Central memory CD8-positive, alpha-beta T cell (primary cell): ENCODE results near the gene IL1B.
"Not testable (repeated sequence)": the region's sequence is repeated elsewhere in the genome, so short reads cannot be mapped to it uniquely, and the experiment has no call there.

Source experiments
- ATAC-seq: fragments of 150-1000 bp; cut with Tn5 transposase; replicated peaks from 2 replicates; pipeline ENCODE4 v1.10.0; 2022; ENCODE audit warnings: mild to moderate bottlenecking, moderate FRiP score, moderate number of reproducible peaks; ENCODE audit not compliant: poor library complexity, severe bottlenecking; ENCODE audit errors: extremely low read depth
- DNase-seq, 2 donors: peaks; one replicate each; pipeline ENCODE4 v3.0.0; 2021; ENCODE audit warnings: low spot score in 2 of 2
- H3K27ac Mint-ChIP-seq: one replicate; pipeline ENCODE4 v1.8.0; 2022; ENCODE audit warnings: low read depth, mild to moderate bottlenecking, moderate library complexity, mixed read lengths
- H3K27me3 Mint-ChIP-seq: one replicate; pipeline ENCODE4 v1.8.0; 2022; ENCODE audit warnings: mixed read lengths
- H3K36me3 Mint-ChIP-seq: one replicate; pipeline ENCODE4 v1.8.0; 2022; ENCODE audit warnings: mild to moderate bottlenecking, moderate library complexity, mixed read lengths; ENCODE audit not compliant: insufficient read depth
- H3K4me1 Mint-ChIP-seq: one replicate; pipeline ENCODE4 v1.8.0; 2022; ENCODE audit warnings: mixed read lengths
- H3K4me3 Mint-ChIP-seq: one replicate; pipeline ENCODE4 v1.8.0; 2022; ENCODE audit warnings: mild to moderate bottlenecking, moderate library complexity, mixed read lengths
- H3K9me3 Mint-ChIP-seq: one replicate; pipeline ENCODE4 v1.8.0; 2022; ENCODE audit warnings: mixed read lengths

Gene IL1B

DNA sequence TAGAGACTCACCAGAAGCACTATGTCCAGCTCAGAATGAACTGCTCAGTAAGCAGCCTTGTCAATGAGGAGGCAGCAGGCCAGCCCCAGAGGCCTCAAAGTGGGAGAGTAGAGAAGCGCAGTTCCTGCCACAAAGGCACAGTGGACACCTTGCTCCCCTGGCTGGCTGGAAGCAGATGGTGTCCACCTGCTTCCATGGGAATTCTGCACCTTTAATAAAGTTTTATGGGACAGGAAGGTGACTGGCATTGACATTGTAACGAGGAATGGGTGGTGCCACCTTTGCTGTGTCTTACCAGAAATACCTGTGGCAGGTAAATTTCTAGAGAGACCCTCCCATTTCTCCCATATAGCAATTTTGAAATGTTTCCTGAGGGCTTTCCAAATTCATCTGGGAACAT is 6.7 kb upstream of the IL1B start:
- peaks cover 22% of the 10 kb centered on the region for H3K27me3 Mint-ChIP-seq
- H3K27ac Mint-ChIP-seq: no peak overlapping the region
- H3K4me1 Mint-ChIP-seq: no peaks in the 10 kb centered on the region
- DNase-seq (no peak), ATAC-seq (no peak)
- no peaks in the 10 kb centered on the region for H3K9me3 Mint-ChIP-seq
- no peaks in the 10 kb centered on the region for H3K36me3 Mint-ChIP-seq
- H3K4me3 Mint-ChIP-seq: no peak overlapping the region

DNA sequence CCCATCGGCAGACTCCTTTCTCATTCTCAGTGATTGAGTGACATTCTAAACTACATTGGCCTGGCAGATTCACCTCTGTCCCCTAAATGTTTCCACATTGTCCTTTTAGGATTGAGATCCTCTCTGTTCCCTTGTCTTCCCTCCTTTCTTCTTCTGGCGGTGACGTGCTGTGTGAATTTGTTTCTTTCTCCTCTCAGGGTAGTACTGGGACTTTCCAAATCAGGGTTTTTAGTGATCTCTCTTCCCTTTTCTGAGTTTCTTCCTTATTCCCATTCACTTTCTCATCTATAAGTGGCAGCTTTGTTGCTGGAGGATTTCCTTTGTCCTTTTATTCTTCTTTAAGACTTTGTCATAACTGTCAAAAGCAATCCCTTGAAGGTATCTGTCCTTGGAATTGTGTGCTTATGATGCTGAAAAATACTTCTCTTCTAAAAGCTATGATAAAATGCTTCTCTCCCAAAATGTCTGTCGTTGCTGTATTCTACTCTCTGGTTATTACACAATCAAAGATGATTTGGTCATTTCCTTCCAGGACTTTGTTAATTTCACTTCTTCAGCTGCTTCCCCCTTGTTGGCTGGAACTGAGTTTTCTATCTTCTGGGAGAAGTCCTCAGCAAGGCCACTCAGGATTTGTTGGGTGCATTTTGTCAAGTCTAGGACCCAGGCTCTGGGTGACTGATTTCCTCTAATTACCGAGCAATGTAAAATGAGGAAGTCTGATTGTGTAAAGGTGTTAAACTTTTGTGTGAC is 4.9 kb upstream of the IL1B start:
- no peak for ATAC-seq

DNA sequence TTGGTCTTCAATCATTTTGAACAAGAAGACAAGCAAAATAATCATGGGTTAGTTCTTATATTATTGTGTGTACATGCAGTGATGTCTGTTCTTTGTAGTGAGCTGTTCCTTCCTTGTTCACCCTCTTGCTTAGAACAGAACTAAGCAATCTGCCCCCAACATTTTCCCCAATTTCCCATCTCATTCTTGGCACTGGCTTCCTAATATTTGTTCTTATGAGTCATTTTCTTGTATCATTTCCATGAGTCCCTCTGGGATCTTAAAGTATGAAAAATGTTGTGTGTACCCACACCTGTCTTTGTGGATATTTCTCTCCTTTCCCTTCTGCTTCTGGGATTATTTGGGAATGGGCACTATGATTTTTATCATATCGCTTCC is 3.5 kb upstream of the IL1B start:
- no peak overlapping the region for H3K4me3 Mint-ChIP-seq
- H3K9me3 Mint-ChIP-seq: no peaks in the 10 kb centered on the region
- ATAC-seq (no peak), DNase-seq (no peak)
- H3K4me1 Mint-ChIP-seq: no peaks in the 10 kb centered on the region
- H3K36me3 Mint-ChIP-seq: no peaks in the 10 kb centered on the region
- H3K27ac Mint-ChIP-seq: no peak overlapping the region
- peaks cover 23% of the 10 kb centered on the region for H3K27me3 Mint-ChIP-seq

More for the DNA sequence above, 4.9 kb upstream of the IL1B start:
- Mint-ChIP-seq H3K4me1 (no peaks in the 10 kb centered on the region), H3K4me3 (no peak overlapping the region), H3K27me3 (peaks cover 23% of the 10 kb centered on the region), H3K27ac (no peak overlapping the region), H3K36me3 (no peaks in the 10 kb centered on the region), H3K9me3 (no peaks in the 10 kb centered on the region)
- DNase-seq: no peak

DNA sequence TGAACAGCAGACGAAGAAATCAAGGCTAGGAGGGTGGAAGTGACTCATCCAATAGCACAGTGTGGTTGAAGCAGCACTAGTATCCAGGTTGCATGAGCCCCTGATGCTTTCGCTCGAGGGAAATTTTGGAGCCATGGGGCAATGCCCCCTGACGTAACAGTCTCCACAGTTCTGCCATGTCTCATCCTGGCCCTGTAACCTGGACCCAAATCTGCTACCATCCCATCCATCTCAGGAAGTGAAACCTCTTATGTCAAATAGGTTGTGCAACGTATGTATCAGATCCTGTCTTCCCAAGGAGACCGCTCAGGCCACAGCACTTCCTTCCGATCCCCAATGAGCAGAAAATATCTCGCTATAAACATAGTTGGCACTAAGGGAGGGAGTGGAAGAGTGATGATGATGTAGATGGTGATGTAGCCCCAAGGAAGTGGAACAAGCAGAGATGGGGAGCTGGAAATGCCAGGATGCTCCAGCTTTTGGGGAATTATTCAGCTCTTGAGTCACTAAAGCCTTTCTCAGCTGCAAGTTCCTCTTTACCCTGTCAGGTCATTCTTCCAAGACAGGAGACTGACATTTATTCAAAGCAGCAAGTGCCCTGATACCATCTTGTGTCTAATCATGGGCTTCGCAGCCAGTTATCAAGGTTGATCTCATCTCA is 3.0 kb upstream of the IL1B start:
- Mint-ChIP-seq H3K36me3 (no peaks in the 10 kb centered on the region), H3K9me3 (no peaks in the 10 kb centered on the region), H3K27ac (no peak overlapping the region), H3K4me3 (no peak overlapping the region), H3K27me3 (peaks cover 23% of the 10 kb centered on the region), H3K4me1 (no peaks in the 10 kb centered on the region)
- DNase-seq (no peak), ATAC-seq (no peak)

DNA sequence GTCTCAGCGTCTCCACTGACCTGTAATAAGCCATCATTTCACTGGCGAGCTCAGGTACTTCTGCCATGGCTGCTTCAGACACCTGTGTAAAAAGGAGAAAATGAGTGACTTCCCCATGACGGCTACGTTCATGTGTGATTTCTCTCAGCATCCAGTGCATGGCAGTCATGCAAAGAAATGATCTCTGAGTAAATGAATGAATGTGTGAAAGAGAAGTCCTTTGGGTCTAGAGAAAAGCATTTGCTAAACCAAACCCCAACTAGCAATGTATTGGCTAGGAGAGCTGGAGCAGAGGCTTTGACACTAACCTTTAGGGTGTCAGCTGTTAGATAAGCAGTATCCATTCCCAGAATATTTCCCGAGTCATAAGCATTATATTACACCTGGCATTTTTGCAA is 417 bp downstream of the IL1B start:
- no peak for DNase-seq
- Mint-ChIP-seq H3K36me3 (no peaks in the 10 kb centered on the region), H3K4me1 (peaks cover 6% of the 10 kb centered on the region), H3K27me3 (peaks cover 30% of the 10 kb centered on the region), H3K4me3 (no peak overlapping the region), H3K27ac (no peak overlapping the region), H3K9me3 (no peaks in the 10 kb centered on the region)
- no peak for ATAC-seq

DNA sequence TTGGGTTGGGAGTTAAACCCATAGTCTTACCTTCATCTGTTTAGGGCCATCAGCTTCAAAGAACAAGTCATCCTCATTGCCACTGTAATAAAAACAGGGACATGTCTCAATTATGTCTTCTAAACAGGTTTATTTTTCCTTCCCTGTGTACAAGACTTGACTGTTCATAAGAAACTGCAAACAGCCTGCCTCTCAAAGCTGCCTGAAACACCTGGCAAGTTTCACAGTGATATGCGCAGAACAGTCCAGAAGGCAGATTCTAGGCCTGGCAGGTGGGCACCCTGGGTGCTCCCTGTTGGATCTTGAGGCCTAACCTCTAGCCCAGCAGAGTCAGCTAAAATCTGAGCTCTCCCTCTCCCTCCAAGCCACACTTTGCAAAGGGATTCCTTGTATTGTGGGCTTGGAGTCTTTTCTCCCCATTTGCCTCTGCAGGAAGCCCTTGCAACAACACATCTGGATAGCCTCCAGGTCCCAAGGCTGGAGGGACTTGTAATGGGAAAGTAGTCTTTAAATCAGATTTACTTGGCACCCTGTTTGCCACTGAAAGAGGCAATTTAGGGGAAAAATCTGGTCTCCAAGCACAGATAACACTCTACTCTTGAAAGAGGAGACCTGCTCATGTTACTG is 930 bp downstream of the IL1B start:
- DNase-seq (no peak), ATAC-seq (no peak)
- H3K9me3 Mint-ChIP-seq: no peaks in the 10 kb centered on the region
- H3K36me3 Mint-ChIP-seq: no peaks in the 10 kb centered on the region
- H3K4me1 Mint-ChIP-seq: peaks cover 6% of the 10 kb centered on the region
- H3K27ac Mint-ChIP-seq: no peak overlapping the region
- H3K4me3 Mint-ChIP-seq: no peak overlapping the region
- H3K27me3 Mint-ChIP-seq: peaks cover 31% of the 10 kb centered on the region

DNA sequence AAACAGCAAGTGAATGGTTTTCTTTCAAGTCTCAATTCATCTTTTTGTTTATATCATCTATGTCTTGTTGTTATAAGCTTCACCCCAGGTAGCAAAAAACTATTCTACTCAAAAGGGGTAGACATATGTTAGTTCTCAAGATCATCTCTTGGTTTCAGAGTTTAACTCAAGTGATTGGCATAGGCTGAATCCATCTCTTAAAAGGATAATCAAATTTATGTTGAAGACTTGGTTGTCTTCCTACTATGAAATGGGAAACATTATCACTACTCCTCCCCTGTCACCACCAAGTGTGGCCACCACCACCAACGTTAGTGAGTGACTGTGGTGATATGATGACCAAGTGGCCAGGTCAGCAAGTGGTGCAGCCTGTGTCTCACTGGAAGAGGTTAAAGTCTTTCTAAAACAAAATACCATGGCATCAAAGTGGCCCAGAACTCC is 1.5 kb downstream of the IL1B start:
- Mint-ChIP-seq H3K4me1 (peaks cover 6% of the 10 kb centered on the region), H3K36me3 (peaks cover 3% of the 10 kb centered on the region), H3K27ac (no peak overlapping the region), H3K4me3 (no peak overlapping the region), H3K9me3 (no peaks in the 10 kb centered on the region), H3K27me3 (peaks cover 26% of the 10 kb centered on the region)
- ATAC-seq (no peak), DNase-seq (no peak)

DNA sequence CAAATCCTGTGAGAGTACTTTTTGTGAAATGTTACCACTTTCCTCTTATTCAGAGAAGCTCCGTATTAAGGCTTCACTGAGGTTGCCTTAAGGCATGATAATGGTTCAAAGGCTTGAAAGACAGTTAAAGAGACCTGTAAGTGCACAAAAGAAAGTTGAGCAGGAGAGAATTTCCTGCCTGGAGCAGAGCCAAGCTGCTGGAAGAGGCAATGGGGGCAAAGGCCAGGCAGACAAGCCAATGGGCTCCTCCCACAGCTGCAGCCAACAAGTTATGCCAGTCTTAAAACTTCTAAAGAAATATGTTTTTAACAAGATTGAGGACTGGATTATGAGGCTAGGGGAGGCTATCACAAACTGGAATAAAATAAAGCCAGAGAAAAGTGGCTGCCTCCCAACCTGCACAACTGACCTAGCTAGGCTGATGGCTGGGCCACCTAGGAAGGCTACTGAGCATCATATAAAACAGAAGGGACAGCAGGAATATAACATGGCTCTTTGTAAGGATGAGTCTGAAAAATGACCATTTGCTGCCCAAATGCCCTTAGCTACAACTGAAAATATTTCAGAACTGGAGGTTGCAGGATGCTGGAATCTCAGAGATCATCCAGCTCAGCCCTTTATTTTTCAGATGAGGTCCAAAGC is 2.1 kb downstream of the IL1B start:
- Mint-ChIP-seq H3K27ac (no peak overlapping the region), H3K9me3 (no peaks in the 10 kb centered on the region), H3K27me3 (peaks cover 22% of the 10 kb centered on the region), H3K4me3 (no peak overlapping the region), H3K4me1 (peaks cover 6% of the 10 kb centered on the region), H3K36me3 (peaks cover 3% of the 10 kb centered on the region)
- DNase-seq (no peak), ATAC-seq (no peak)

DNA sequence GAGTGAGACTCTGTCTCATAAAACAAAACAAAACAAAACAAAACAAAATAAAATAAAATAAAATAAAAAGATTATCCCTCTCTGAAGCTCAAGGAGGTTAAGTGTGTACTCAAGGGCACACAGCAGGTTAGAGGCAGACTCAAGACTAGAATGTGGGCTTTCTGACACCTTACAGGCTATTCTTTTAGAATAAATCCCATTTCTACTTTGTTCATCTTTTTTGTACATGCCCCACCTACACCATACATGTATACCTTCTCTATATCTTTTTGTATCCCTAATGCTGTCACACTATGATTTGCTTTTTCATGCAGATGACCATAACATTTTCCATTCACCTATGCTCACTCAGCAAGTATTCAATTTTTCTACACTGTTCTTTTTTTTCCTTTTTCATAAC is 2.6 kb downstream of the IL1B start:
- peaks cover 6% of the 10 kb centered on the region for H3K4me1 Mint-ChIP-seq
- H3K36me3 Mint-ChIP-seq: peaks cover 3% of the 10 kb centered on the region
- no peak overlapping the region for H3K4me3 Mint-ChIP-seq
- H3K27me3 Mint-ChIP-seq: peaks cover 16% of the 10 kb centered on the region
- DNase-seq (no peak), ATAC-seq (no peak)
- no peaks in the 10 kb centered on the region for H3K9me3 Mint-ChIP-seq
- H3K27ac Mint-ChIP-seq: no peak overlapping the region

DNA sequence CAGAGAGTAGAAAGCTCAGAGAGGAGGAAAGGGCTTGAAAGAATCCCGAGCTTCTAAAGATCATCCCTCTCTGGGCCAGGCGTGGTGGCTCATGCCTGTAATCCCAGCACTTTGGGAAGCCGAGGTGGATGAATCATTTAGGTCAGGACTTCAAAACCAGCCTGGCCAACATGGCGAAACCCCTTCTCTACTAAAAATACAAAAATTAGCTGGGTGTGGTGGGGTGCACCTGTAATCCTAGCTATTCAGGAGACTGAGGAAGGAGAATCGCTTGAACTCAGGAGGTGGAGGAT is 3.0 kb downstream of the IL1B start:
- DNase-seq, ATAC-seq, H3K9me3 Mint-ChIP-seq, H3K27ac Mint-ChIP-seq, H3K36me3 Mint-ChIP-seq, H3K4me3 Mint-ChIP-seq, H3K4me1 Mint-ChIP-seq: not testable (repeated sequence)
- H3K27me3 Mint-ChIP-seq: peaks cover 12% of the 10 kb centered on the region

DNA sequence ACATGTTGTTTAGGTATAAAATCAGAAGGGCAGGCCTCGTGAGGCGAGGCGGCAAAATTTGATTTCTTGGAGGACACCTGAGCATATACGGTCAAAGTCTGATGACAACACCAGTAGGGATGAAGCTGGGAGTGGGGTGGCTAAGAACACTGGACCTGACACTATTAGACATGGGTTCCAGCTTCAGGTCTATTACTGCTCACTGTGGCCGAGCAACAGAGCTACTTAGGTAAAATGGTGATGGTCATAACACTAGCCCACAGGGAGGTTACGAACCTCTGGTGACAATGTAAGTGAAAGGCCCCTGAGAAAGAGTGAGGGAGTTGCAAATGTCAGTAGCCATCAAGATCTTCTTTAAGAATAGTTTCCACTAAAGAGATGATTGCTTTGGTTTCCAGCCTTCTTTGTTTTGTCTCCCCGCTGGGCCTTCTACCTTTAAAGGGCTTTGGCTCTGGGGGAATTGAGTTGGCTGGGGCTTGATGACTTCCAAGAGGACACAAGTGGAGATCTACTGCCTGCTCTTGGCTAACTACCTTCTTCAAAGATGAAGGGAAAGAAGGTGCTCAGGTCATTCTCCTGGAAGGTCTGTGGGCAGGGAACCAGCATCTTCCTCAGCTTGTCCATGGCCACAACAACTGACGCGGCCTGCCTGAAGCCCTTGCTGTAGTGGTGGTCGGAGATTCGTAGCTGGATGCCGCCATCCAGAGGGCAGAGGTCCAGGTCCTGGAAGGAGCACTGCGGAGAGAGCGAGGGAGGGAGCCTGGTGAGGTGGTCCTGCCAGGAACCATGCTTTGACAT is 3.5 kb downstream of the IL1B start:
- H3K27me3 Mint-ChIP-seq: peaks cover 10% of the 10 kb centered on the region
- no peak for ATAC-seq
- peaks cover 6% of the 10 kb centered on the region for H3K4me1 Mint-ChIP-seq
- H3K9me3 Mint-ChIP-seq: no peaks in the 10 kb centered on the region
- no peak overlapping the region for H3K27ac Mint-ChIP-seq
- H3K4me3 Mint-ChIP-seq: no peak overlapping the region
- no peak for DNase-seq
- peaks cover 3% of the 10 kb centered on the region for H3K36me3 Mint-ChIP-seq
